Effector memory CD8-positive, alpha-beta T cell (primary cell): Measurements from ENCODE around the gene CASTOR1.
"Not testable (repeated sequence)": the region's sequence is repeated elsewhere in the genome, so short reads cannot be mapped to it uniquely, and the experiment has no call there.

Experiments used
- ATAC-seq: fragments of 150-1000 bp; cut with Tn5 transposase; replicated peaks from 2 replicates; pipeline ENCODE4 v1.10.0; 2021; ENCODE audit warnings: mild to moderate bottlenecking, moderate library complexity
- DNase-seq, 3 experiments: peaks; one replicate each; pipeline ENCODE4 v3.0.0; 2021
- H3K27ac Mint-ChIP-seq, 2 donors: one replicate each; pipeline ENCODE4 v1.8.0; 2022; ENCODE audit warnings: mild to moderate bottlenecking in 2 of 2, mixed read lengths in 2 of 2, moderate library complexity in 2 of 2
- H3K27me3 Mint-ChIP-seq, 2 donors: one replicate each; pipeline ENCODE4 v1.8.0; 2022; ENCODE audit warnings: mixed read lengths in 2 of 2
- H3K36me3 Mint-ChIP-seq: one replicate; pipeline ENCODE4 v1.8.0; 2022; ENCODE audit warnings: mild to moderate bottlenecking, moderate library complexity, mixed read lengths; ENCODE audit not compliant: insufficient read depth
- H3K4me1 Mint-ChIP-seq, 2 donors: one replicate each; pipeline ENCODE4 v1.8.0; 2022; ENCODE audit warnings: low read depth in 2 of 2, mixed read lengths in 2 of 2
- H3K4me3 Mint-ChIP-seq, 2 donors: one replicate each; pipeline ENCODE4 v1.8.0; 2022; ENCODE audit warnings: mild to moderate bottlenecking in 2 of 2, mixed read lengths in 2 of 2, moderate library complexity in 2 of 2
- H3K9me3 Mint-ChIP-seq, 2 donors: one replicate each; pipeline ENCODE4 v1.8.0; 2022; ENCODE audit warnings: mixed read lengths in 2 of 2
- total RNA-seq, 9 experiments: gene quantifications; one replicate each; lab custom pipeline; 2026; lab: John Stamatoyannopoulos, UW

The CASTOR1 gene
- 0.12 to 4.7 (median 1.0) reads per million in 9 experiments for total RNA-seq

DNA sequence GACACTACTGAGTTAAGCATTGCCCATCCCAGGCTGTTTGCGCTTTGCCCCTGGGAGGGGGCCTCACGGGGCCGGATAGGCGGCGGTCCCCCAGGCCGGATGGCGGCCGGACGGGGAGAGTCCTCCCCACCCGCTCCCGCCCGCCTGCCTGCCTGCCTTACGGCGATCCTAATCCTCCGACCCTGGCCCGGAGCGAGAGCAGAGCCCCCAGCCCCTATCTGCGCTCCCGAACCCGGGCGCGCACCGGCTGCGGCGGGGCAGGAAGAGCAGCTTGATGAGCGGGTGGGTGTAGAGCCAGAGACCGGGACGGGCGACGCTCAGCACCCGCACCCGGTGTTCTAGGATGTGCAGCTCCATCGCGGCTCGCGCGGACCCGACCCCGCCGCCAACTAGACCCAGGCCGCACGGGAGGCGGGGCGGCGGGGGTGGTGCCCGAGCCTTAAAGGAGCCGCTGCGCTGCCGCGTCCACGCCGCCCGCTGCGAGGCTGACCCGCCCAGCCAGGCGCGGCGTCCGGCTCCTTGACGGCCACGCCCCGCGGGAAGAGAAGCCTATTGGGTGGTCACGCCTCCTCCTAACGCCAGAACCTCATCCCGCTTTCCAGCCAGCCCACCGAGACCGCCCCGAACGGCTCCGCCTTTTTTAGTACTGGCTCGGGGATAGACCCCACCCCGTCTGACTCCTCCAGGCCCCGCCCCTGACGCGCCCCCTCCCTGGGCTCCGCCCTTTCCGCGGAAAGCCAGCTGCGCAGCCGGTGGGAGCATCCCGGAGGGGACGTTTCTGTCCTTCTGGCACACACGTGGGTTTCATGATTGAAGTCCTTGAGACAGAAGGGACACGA, at the start of gene CASTOR1:
CASTOR1 (minus strand) TSS at position 365 of the 839 bp plus-strand sequence; CDS start at position 357, 8 bp downstream.
- H3K9me3 Mint-ChIP-seq, result no peaks in the 10 kb centered on the region
- H3K36me3 Mint-ChIP-seq, result peaks cover 42% of the 10 kb centered on the region
- peak within 1 kb of the TSS; percentile 87 to 94 for H3K4me3 Mint-ChIP-seq
- H3K27me3 Mint-ChIP-seq, result no peaks in the 10 kb centered on the region
- peaks cover 32 to 36% of the 10 kb centered on the region in 2 donors for H3K4me1 Mint-ChIP-seq
- peak within 1 kb of the TSS; percentile 76 to 90 for H3K27ac Mint-ChIP-seq
- ATAC-seq (peak; percentile 77), DNase-seq (peak; percentile 79 to 83 (median 79))

DNA sequence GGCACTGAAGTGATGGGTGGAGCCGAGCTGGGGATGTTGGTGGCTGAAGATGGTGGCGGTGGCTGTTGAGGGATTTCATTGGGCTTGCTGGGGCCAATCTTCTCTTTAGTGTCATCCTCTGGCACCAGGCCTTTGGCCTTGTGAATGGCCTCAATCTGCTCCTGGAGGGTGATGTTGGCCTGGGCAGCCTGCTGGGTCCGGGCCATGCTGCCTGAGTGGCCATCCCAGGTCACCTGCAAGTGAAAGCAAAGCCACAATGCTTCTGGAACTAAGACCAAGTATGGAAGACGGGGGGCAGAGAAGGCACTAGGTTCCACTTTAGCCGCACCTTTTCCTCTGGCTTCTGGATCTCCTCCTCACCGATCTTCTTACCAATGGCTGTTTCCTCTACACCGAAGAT, 49.5 kb upstream of the CASTOR1 start:
- Mint-ChIP-seq H3K4me1 (no peaks in the 10 kb centered on the region), H3K9me3 (no peaks in the 10 kb centered on the region), H3K36me3 (peaks cover 95% of the 10 kb centered on the region), H3K27me3 (no peaks in the 10 kb centered on the region), H3K4me3 (no peak overlapping the region), H3K27ac (peak overlapping the region in 1 of 2 donors; percentile 59)
- DNase-seq, result no peak
- ATAC-seq, result no peak

DNA sequence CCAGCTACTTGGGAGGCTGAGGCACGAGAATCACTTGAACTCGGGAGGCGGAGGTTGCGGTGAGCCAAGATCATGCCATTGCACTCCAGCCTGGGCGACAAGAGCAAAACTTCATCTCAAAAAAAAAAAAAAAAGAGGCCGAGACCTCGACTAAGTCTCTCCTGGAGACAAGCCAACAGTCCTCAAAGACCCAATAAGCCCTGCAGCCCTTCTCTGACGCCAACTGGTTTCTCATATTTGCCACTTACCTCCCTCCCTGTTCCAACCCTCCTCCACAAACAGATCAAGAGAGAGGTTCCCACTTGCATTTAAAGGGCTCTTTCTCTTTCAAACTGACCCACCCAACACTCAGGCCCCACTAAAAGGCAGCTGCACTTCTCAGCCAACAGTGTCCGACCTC, 49.0 kb upstream of the CASTOR1 start:
- H3K27ac Mint-ChIP-seq, result peak overlapping the region in 1 of 2 donors; percentile 59

DNA sequence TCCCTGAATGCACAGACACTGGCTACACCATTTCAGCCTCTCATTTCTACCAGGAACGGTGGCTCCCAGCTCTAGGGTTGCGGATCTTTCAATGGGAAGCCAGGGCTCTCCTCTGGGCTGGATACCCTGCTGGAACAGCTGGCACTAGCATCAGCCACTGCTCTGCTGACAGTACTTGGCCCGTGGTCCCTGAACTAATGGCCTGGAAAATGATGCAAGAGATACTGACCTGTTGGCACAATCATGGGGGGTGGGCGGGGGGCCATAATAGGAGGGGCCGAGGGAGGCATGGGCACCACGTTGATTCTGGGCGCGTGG, 48.1 kb upstream of the CASTOR1 start:
- H3K27ac Mint-ChIP-seq, result peak overlapping the region in 1 of 2 donors; percentile 29
- ATAC-seq (no peak), DNase-seq (no peak)
- H3K27me3 Mint-ChIP-seq, result no peaks in the 10 kb centered on the region
- H3K36me3 Mint-ChIP-seq, result peaks cover 97% of the 10 kb centered on the region
- H3K9me3 Mint-ChIP-seq, result no peaks in the 10 kb centered on the region
- no peak overlapping the region for H3K4me3 Mint-ChIP-seq
- H3K4me1 Mint-ChIP-seq, result no peaks in the 10 kb centered on the region

More for the DNA sequence above, 49.0 kb upstream of the CASTOR1 start:
- not testable (repeated sequence) for H3K4me3 Mint-ChIP-seq, H3K27me3 Mint-ChIP-seq, DNase-seq, H3K4me1 Mint-ChIP-seq, H3K9me3 Mint-ChIP-seq, ATAC-seq
- peaks cover 95% of the 10 kb centered on the region for H3K36me3 Mint-ChIP-seq

DNA sequence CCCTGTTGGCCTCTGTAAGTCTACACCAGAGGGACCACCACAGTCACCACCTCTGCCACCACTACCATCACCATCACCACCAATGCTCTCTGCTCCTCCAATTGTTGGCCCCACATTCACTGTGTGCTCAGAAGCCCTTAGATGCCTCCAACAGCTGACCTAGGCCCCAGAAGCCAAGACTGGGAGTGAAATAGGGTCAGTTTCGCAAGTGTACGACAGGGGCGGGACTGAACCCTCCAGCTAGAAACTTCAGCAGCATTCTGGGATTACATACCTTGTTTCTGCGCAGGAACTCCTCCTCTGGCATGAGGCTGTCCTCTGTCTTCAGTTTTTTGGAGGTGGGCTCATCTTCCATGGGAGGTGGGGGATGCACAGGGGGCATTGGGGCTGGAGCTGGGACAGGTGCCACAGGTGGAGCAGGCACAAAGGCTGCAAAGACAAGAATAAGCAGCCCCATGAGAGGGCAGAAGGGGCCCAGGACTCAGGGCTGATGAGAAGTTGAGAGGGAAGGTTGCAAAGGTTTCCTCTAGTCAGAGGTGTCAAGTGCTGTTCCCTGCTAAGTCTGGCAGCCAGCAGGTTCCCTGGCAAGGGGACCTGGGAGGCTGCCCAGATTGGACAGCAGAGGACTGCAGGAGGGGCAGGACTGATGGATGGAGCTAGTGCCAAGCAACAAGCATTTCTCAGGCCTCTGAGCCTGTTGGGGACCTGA, 47.6 kb upstream of the CASTOR1 start:
- Mint-ChIP-seq H3K36me3 (peaks cover 95% of the 10 kb centered on the region), H3K27me3 (no peaks in the 10 kb centered on the region), H3K4me1 (no peaks in the 10 kb centered on the region), H3K9me3 (no peaks in the 10 kb centered on the region), H3K4me3 (no peak overlapping the region), H3K27ac (peak overlapping the region in 1 of 2 donors; percentile 29)
- no peak for DNase-seq
- ATAC-seq, result no peak

DNA sequence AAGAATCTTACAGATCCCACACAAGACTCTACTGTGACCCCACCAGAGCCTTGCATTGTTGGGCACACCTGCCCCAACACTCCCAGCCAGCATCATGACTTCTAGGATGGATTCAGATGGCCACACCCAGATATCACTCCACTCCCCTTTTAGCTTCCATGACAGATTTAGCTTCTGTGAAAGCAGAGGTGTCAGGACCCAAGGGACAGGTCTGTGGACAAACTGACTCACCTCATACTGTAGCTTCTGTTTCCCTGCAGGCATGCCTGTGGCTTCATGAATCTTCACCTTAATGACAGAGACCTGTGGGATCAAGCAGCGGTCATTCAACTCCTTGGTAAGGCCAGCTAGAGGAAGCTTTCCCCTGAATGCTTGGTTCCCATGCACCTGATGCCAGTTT, 45.9 kb upstream of the CASTOR1 start:
- H3K27ac Mint-ChIP-seq, result no peak overlapping the region
- DNase-seq, result no peak
- no peaks in the 10 kb centered on the region for H3K4me1 Mint-ChIP-seq
- H3K36me3 Mint-ChIP-seq, result peaks cover 91% of the 10 kb centered on the region
- no peaks in the 10 kb centered on the region for H3K9me3 Mint-ChIP-seq
- no peak for ATAC-seq
- H3K4me3 Mint-ChIP-seq, result no peak overlapping the region
- H3K27me3 Mint-ChIP-seq, result no peaks in the 10 kb centered on the region

DNA sequence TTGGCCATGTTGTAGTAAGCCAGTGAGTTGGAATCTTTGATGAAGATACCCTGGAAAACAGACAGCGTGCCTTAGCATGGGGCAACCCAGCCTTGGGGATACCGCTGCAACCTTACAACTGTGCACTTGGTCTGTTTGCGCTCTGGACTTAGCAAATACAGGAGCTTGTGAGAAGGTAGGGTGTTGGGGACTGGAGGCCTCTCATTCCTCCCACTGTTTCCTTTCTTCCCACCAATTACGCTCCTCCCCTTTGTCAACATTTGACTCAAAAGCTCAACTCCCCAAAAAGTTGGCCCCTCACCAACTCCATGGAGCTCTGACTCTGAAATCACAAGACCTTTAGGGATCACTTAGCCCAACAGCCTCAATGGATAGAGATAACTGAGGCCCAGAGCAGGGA, 45.3 kb upstream of the CASTOR1 start:
- H3K4me1 Mint-ChIP-seq, result no peaks in the 10 kb centered on the region
- no peaks in the 10 kb centered on the region for H3K27me3 Mint-ChIP-seq
- no peaks in the 10 kb centered on the region for H3K9me3 Mint-ChIP-seq
- H3K36me3 Mint-ChIP-seq, result peaks cover 88% of the 10 kb centered on the region
- DNase-seq (no peak), ATAC-seq (no peak)
- H3K27ac Mint-ChIP-seq, result no peak overlapping the region
- H3K4me3 Mint-ChIP-seq, result no peak overlapping the region

DNA sequence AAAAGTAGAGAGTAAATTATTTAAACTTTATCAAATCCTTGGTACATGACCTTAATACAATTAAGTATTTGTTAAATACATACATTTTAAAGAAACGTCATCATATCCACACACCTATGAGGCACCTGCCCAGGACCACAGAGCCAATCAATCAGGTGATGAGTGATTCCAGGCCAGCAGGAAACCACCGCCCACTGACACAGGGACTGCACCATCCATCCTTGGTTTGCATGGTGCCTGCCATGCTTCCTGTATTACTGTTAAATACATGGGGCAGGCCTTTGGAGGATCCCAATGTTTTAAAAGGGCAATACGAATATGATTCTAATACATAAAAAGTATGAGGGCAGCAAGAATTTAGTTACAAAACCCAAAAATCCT, 44.4 kb upstream of the CASTOR1 start:
- Mint-ChIP-seq H3K4me1 (no peaks in the 10 kb centered on the region), H3K36me3 (peaks cover 79% of the 10 kb centered on the region), H3K27ac (peak overlapping the region in 1 of 2 donors; percentile 17), H3K4me3 (no peak overlapping the region), H3K9me3 (no peaks in the 10 kb centered on the region), H3K27me3 (no peaks in the 10 kb centered on the region)
- ATAC-seq (no peak), DNase-seq (no peak)

DNA sequence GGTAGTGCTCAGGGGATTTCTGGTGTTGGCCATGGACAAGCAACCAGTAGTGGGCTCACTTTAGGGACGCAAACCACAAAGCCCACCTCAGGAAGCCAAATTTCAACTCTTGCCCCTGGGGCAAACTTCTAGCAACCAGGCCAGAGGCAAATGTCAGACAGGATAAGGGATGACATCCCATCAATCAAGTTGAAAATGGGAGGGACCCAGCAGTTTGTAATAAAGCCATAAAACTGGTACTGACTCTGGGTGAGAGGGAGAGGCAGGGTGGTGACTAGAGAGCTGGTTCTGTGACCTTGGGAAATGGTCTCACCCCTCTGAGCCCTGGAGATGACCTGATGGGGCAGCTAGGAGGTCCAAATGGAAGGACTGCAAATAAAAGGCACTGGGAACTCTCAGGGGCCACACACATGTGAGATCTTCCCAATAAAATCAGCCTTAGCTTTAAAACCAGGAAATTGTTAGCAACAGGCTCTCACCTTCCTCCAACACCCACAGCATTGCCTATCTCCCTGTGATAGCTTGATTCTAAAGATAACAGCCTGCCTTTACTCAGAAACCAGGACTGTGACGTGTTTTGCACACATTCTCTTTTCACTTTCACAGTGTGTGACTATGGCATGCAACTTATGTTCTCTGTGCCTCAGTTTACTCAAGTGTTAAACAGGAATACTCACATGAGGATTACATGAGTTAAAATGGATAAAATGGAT, 43.8 kb upstream of the CASTOR1 start:
- H3K9me3 Mint-ChIP-seq, result no peaks in the 10 kb centered on the region
- H3K36me3 Mint-ChIP-seq, result peaks cover 73% of the 10 kb centered on the region
- no peak for ATAC-seq
- H3K27ac Mint-ChIP-seq, result peak overlapping the region; percentile 17 to 38
- no peaks in the 10 kb centered on the region for H3K4me1 Mint-ChIP-seq
- no peak overlapping the region for H3K4me3 Mint-ChIP-seq
- no peak for DNase-seq
- no peaks in the 10 kb centered on the region for H3K27me3 Mint-ChIP-seq

DNA sequence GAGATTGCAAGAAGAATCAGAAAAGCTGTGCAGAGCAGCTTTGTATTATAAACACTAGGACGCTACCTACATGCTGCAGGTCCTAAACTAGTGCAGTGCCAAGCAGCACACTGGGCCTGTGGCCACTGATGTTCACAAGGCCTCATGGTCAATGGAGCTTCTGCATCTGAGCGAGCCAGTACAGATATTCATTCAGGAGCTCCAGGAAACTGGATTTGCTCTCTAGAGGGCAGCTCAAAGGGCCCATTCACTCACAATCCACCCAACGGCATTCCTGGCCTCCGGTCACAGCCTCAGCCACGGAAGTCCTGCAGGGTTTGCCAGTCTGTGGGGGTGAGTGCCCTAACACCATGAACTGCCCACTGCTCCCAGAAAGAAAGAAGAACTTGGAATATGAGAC, 43.2 kb upstream of the CASTOR1 start:
- no peak for ATAC-seq
- no peaks in the 10 kb centered on the region for H3K27me3 Mint-ChIP-seq
- H3K4me3 Mint-ChIP-seq, result no peak overlapping the region
- H3K36me3 Mint-ChIP-seq, result peaks cover 67% of the 10 kb centered on the region
- no peaks in the 10 kb centered on the region for H3K9me3 Mint-ChIP-seq
- H3K4me1 Mint-ChIP-seq, result peaks cover 3 to 5% of the 10 kb centered on the region in 2 donors
- H3K27ac Mint-ChIP-seq, result peak overlapping the region in 1 of 2 donors; percentile 38
- no peak for DNase-seq

DNA sequence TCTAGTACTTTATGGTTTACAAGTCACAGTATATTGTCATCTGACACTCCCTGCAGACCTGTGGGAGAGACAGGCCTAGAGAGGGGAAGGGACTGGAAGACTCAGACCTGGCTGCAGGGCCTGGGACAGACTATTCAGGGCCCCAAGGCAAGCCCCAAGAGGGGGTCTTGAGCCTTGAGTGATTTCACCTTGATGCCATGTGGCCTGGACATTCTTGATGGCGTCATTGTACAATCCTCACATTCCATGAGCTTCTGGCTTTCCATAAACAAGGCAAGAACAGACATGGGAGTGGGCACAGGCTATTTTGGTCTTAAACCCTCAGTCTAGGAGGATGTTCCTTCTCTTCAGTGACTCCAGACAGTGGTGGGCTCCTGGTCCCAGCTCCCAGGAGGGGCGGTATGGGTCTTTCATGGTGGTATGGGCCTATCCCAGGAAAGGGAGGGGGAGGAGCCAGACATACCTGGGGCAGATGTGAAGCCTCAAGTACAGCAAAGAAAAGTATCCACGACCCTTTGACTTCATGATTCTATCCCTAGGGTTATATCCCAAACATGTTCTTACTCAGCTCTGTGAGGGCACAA, 39.3 kb upstream of the CASTOR1 start:
- Mint-ChIP-seq H3K36me3 (peaks cover 36% of the 10 kb centered on the region), H3K4me3 (no peak overlapping the region), H3K27ac (peak overlapping the region in 1 of 2 donors; percentile 90), H3K27me3 (no peaks in the 10 kb centered on the region), H3K4me1 (peaks cover 32 to 38% of the 10 kb centered on the region in 2 donors), H3K9me3 (no peaks in the 10 kb centered on the region)
- ATAC-seq (no peak), DNase-seq (no peak)

DNA sequence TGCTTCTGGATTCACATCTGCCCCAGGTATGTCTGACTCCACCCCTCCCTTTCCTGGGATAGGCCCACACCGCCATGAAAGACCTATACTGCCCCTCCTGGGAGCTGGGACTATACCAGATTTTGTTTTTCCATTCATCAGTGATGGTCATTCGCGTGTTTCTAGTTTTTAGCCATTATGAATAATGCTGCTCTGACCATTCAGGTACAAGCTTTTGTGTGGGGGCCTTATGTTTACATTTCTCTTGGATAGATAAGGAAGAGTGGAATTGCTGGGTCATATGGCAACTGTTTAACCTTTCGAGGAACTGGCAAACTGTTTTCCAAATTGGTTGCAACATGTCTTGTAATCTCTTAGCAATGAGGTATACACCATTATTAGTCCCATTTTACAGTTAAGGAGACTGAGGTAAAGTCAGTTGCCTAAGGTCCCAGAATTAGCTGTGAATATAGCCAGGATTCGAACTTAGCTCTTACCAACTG, 38.6 kb upstream of the CASTOR1 start:
- Mint-ChIP-seq H3K36me3 (peaks cover 33% of the 10 kb centered on the region), H3K4me3 (peak overlapping the region; percentile 91 to 97), H3K9me3 (no peaks in the 10 kb centered on the region), H3K4me1 (peaks cover 38 to 44% of the 10 kb centered on the region in 2 donors), H3K27me3 (no peaks in the 10 kb centered on the region), H3K27ac (peak overlapping the region; percentile 79 to 90)
- ATAC-seq, result no peak
- DNase-seq, result no peak
